ENCODE data around the gene ATP13A1. TPM values are rescaled to one million over a fixed set of nuclear protein-coding genes. Genes with fewer than 3 reads are reported as not detected.

The ATP13A1 gene
- total RNA-seq, 2 experiments from 2014 or later = 66.6 to 69.2 TPM

DNA sequence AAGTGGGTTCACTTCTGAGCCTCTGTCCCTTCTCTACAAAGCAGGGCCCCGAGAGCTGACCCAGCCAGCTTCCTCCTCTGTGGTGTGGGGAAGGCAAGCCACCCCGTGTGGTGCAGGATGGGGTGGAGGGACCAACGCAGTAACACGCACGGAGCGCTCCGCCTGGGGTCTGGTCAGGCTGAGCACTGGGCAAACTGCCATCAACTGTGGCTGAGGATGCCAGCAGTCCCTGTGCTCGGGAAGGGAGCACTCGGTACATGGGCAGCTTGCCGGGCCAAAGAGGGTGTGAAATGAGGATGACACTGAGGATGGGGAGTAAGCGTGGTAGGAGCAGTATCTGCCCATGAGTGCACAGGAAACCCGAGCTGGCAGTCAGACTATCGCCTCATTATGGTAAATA is 12.4 kb downstream of the ATP13A1 start:
- no peak for DNase-seq
- H3K4me1 Mint-ChIP-seq (ENCODE audit: low read depth) = no peaks in the 10 kb centered on the region
- H3K9me3 Mint-ChIP-seq = no peaks in the 10 kb centered on the region
- no peaks in the 10 kb centered on the region for H3K27me3 Mint-ChIP-seq
- intact Hi-C loops (cut with micrococcal nuclease) = no loop called here
- CTCF ChIA-PET = interaction anchor here (1.0 to 3.5 kb wide), 3 partner anchors 97 to 119 kb away, joined by 3 to 15 read pairs (median 11); no protein-coding TSS in a partner anchor
- no peak overlapping the region for H3K4me3 Mint-ChIP-seq
- POLR2A ChIA-PET = interaction anchor here (1.3 to 1.8 kb wide), 2 partner anchors 11 to 23 kb away, joined by 3 to 6 read pairs; partner anchors contain the start of gene LPAR2
- peaks cover 29% of the 10 kb centered on the region for H3K36me3 Mint-ChIP-seq
- no peak overlapping the region for H3K27ac Mint-ChIP-seq

GRCh38 chr19:19650331-19650730 is 13.1 kb downstream of the ATP13A1 start:
- CTCF ChIA-PET = interaction anchor here (1.0 to 3.5 kb wide), 3 partner anchors 96 to 118 kb away, joined by 3 to 15 read pairs (median 11); no protein-coding TSS in a partner anchor
- Mint-ChIP-seq H3K4me1 (ENCODE audit: low read depth) (no peaks in the 10 kb centered on the region), H3K4me3 (no peak overlapping the region), H3K27me3 (no peaks in the 10 kb centered on the region), H3K27ac (no peak overlapping the region), H3K9me3 (no peaks in the 10 kb centered on the region), H3K36me3 (peaks cover 28% of the 10 kb centered on the region)
- DNase-seq = no peak
- intact Hi-C loops (cut with micrococcal nuclease) = no loop called here
- POLR2A ChIA-PET = interaction anchor here (1.3 kb wide), 1 partner anchor 13 kb away, joined by 4 read pairs; the partner anchor contains the start of gene ATP13A1

GRCh38 chr19:19649580-19649995 is 13.9 kb downstream of the ATP13A1 start:
- Mint-ChIP-seq H3K4me3 (no peak overlapping the region), H3K9me3 (no peaks in the 10 kb centered on the region), H3K4me1 (ENCODE audit: low read depth) (no peaks in the 10 kb centered on the region), H3K27me3 (no peaks in the 10 kb centered on the region), H3K27ac (no peak overlapping the region), H3K36me3 (peaks cover 29% of the 10 kb centered on the region)
- POLR2A ChIA-PET = interaction anchor here (1.0 to 1.3 kb wide), 2 partner anchors 13 to 22 kb away, joined by 3 to 4 read pairs; partner anchors contain the start of gene ATP13A1
- intact Hi-C loops (cut with micrococcal nuclease) = no loop called here
- CTCF ChIA-PET = interaction anchor here (3.1 kb wide), 1 partner anchor 95 kb away, joined by 11 read pairs; no protein-coding TSS in a partner anchor
- DNase-seq = no peak

DNA sequence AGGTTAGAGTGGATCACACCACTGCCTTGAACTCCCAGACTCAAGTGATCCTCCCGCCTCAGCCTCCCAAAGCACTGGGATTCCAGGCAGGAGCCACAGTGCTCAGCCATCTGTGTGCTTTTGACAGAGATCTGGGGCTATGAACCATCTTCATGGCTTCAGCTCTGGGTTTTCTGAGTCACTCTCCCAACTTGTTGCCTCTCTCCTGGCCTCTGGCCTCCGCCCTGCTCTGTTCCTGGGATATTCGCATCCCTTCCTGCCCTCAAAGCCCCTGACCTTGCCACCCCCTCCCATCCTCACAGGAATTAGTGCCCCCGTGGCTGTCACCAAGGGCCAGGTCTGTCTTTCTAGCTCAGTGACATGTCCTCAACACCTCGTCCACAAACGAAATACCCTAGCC is 14.3 kb downstream of the ATP13A1 start:
- no peak overlapping the region for H3K27ac Mint-ChIP-seq
- no peaks in the 10 kb centered on the region for H3K9me3 Mint-ChIP-seq
- intact Hi-C loops (cut with micrococcal nuclease) = no loop called here
- ChIA-PET POLR2A (interaction anchor here (1.0 to 1.3 kb wide), 2 partner anchors 14 to 22 kb away, joined by 3 to 4 read pairs; partner anchors contain the start of gene ATP13A1), CTCF (no interaction called here)
- H3K4me1 Mint-ChIP-seq (ENCODE audit: low read depth) = no peaks in the 10 kb centered on the region
- H3K27me3 Mint-ChIP-seq = no peaks in the 10 kb centered on the region
- DNase-seq = no peak
- H3K36me3 Mint-ChIP-seq = peaks cover 28% of the 10 kb centered on the region
- H3K4me3 Mint-ChIP-seq = no peak overlapping the region

DNA sequence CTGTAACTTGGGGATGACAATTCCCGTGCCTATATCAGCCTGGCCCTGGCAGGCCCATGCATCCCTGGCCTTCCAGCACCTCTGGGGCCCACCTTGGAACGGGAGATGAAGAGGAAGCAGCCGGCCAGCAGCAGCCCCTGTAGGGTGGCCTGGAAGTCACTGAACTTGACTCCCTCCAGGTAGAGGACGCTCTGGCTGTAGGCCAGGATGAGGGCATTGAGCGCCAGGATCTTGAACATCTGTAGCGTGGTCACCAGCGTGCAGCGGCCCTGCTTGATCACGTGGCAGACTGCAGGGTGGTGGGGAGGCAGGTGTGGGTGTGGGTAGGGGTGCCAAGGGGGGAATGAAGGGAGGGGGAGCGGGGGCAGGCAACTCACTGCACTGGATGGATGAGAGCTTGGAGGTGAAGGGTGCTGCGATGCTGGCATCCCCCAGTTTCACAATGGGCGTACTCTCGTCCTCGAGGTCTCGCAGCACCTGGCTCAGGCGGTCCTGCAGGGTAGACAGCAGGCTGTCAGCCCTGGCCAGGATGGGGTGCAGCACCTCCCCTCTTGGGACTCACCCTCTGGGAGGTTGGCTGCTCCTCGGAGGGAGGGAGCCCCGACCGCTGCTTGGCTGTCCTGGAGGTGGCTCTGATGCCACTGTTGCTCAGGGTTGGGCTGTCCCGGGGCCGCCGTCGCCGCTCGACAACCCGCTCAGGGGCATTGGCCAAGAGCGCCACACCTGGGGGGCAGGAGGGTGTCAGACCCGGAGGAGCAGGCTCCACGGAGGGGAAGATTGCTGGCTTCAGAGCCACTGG is 16.2 kb downstream of the ATP13A1 start:
- Mint-ChIP-seq H3K27me3 (no peaks in the 10 kb centered on the region), H3K27ac (no peak overlapping the region), H3K36me3 (peaks cover 22% of the 10 kb centered on the region), H3K4me3 (no peak overlapping the region), H3K9me3 (no peaks in the 10 kb centered on the region), H3K4me1 (ENCODE audit: low read depth) (peaks cover 7% of the 10 kb centered on the region)
- intact Hi-C loops (cut with micrococcal nuclease) = no loop called here
- DNase-seq = no peak
- ChIA-PET CTCF (interaction anchor here (1.6 to 3.8 kb wide), 2 partner anchors 93 to 115 kb away, joined by 6 to 65 read pairs; no protein-coding TSS in a partner anchor), POLR2A (no interaction called here)

DNA sequence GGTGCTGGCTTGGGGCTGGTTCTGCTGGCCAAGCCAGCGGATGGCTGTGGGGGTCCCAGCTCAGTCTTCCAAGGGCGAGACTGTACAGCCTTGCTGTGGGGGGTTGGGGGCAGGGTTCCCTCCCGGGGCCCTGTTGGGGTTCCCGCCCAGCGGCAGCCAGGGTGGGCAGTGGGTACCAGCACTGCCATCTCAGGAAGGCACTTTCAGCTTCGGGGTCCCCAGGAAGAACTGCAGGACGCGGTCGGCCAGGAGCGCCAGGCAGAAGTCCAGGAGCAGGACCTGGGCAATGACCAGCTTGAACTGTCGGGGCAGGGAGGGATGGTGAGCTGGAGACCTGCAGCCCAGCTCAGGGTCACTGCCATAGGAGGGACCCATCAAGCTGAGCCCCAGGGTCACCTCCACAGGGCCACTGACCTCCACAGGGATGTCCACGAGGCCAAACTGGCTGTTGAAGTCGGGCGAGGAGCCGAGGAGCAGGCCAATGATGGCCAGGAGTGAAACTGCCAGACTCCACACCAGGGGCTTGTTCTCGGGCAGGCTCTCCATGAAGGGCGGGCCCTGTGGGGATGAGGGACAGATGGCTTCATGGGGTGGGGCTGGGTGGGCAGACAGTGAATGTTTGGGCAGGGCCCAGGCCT is 18.1 kb downstream of the ATP13A1 start:
- ChIA-PET CTCF (interaction anchor here (1.3 to 3.8 kb wide), 3 partner anchors 91 to 315 kb away, joined by 3 to 65 read pairs (median 33); no protein-coding TSS in a partner anchor), POLR2A (interaction anchor here (0.9 to 1.0 kb wide), 2 partner anchors 23 to 114 kb away, joined by 3 to 4 read pairs; partner anchors contain the start of gene ZNF101)
- no peak overlapping the region for H3K27ac Mint-ChIP-seq
- H3K27me3 Mint-ChIP-seq = no peaks in the 10 kb centered on the region
- intact Hi-C loops (cut with micrococcal nuclease) = no loop called here
- H3K4me3 Mint-ChIP-seq = no peak overlapping the region
- peaks cover 12% of the 10 kb centered on the region for H3K4me1 Mint-ChIP-seq (ENCODE audit: low read depth)
- no peaks in the 10 kb centered on the region for H3K9me3 Mint-ChIP-seq
- no peak for DNase-seq
- H3K36me3 Mint-ChIP-seq = peaks cover 22% of the 10 kb centered on the region

- H3K9me3 Mint-ChIP-seq = no peaks in the 10 kb centered on the region
- peaks cover 29% of the 10 kb centered on the region for H3K36me3 Mint-ChIP-seq
- H3K4me1 Mint-ChIP-seq (ENCODE audit: low read depth) = peaks cover 12% of the 10 kb centered on the region
- peak overlapping the region; percentile 99 for H3K4me3 Mint-ChIP-seq
- POLR2A ChIA-PET = interaction anchor here (1.1 to 1.5 kb wide), 4 partner anchors 15 to 112 kb away, joined by 3 to 8 read pairs (median 4); partner anchors contain the start of gene ATP13A1
- CTCF ChIA-PET = interaction anchor here (0.6 to 3.8 kb wide), 22 partner anchors 9 to 316 kb away, joined by 3 to 65 read pairs (median 4); partner anchors contain the start of genes NDUFA13 and YJEFN3
- DNase-seq = no peak
- intact Hi-C loops (cut with micrococcal nuclease) = loop anchor here (1.0 kb wide), 1 partner anchor 112 kb away; no protein-coding TSS in a partner anchor
- H3K27me3 Mint-ChIP-seq = no peaks in the 10 kb centered on the region
- peak overlapping the region; percentile 98 for H3K27ac Mint-ChIP-seq
Observed at GRCh38 chr19:19644054-19644388, 19.5 kb downstream of the ATP13A1 start.

DNA sequence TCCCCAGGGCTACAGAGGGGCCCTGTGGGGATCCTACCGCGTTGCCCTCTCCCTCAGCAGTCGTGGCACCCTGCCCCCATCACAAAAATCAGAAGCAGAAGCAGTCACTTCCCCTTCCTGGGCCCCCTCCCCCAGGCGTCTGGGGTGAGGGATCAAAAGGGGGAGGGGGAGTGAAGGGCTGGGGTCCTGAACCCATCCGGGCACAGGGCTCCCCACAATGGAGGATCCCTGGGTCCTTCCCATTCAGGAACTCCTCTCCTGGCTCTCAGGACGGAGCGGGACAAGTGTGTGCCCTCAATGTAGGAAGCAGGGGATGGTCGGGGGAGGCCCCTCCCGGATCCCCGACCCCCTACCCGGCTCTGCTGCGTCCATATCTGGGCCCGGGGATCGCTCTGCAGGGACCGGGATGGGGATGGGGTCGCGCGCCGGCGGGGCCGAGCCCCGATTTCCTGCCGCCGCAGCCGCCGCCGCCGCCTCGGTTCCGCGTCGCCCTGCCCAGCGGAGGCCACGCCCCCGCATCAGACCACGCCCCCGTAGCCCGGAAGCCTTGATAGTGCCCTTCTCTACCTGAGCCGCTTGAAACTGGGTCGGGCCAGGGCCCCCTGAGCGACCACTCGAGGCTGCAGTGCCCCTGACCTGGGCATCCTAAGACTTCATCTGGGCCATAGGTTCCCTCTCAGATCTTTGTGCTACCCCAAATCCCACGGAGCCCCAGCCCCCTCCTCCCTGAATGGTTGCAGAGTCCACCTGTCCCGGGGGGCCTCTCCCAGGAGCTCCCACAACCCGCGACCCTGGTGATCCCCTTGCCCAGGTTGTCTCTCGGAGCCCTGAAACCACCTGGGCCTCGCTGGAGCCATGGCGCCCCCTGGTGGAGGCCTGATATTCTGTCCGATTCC is 20.1 kb downstream of the ATP13A1 start, which contains the start of gene GMIP:
Gene GMIP, minus strand, starts transcription at position 500 of the 896 bp plus-strand sequence. Its CDS starts 128 bp downstream, at position 372.
- peaks cover 30% of the 10 kb centered on the region for H3K36me3 Mint-ChIP-seq
- H3K27ac Mint-ChIP-seq = peak within 1 kb of the TSS; percentile 98
- ChIA-PET CTCF (interaction anchor here (0.5 to 3.8 kb wide), 27 partner anchors 9 to 317 kb away, joined by 3 to 65 read pairs (median 4); partner anchors contain the start of genes NDUFA13, YJEFN3 and ZNF101), POLR2A (interaction anchor here (1.1 to 1.5 kb wide), 4 partner anchors 15 to 111 kb away, joined by 3 to 8 read pairs (median 4); partner anchors contain the start of gene ATP13A1)
- no peaks in the 10 kb centered on the region for H3K9me3 Mint-ChIP-seq
- DNase-seq = peak; percentile 89
- intact Hi-C loops (cut with micrococcal nuclease) = loop anchor here (1.0 to 2.0 kb wide), 5 partner anchors 17 to 111 kb away; no protein-coding TSS in a partner anchor
- no peaks in the 10 kb centered on the region for H3K27me3 Mint-ChIP-seq
- H3K4me3 Mint-ChIP-seq = peak within 1 kb of the TSS; percentile 99
- H3K4me1 Mint-ChIP-seq (ENCODE audit: low read depth) = peaks cover 12% of the 10 kb centered on the region

DNA sequence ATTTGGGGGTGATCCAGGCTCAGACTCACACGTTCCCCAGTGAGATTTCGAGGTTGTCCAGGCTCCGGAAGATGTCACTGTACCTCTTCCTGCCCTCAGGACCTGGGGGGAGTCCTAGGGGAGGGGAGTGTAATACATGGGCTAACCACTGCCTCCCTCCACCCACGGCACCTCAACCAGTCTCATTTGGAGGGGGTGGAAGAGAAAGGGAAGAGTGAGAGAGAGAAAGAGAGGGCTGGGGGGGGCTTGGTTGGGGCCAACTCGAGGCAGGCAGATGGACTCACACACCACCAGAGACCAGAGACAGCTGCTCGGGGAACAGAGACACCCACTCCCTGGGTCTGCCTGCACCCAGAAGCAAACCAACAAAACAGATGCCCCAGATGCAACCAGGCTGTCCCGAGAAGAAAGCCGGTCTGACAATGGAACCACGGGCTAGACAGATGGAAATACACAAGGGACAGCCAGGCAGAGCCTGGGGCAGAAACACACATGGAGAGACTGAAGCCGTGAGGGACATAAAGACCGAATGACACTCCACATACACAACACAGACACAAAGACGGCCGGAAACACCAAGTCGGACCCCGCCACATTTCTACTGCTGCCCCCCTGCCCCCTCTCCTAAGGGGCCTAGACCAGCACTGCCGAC is 20.8 kb downstream of the ATP13A1 start:
- peak overlapping the region; percentile 98 for H3K27ac Mint-ChIP-seq
- ChIA-PET CTCF (interaction anchor here (1.5 kb wide), 1 partner anchor 110 kb away, joined by 3 read pairs; no protein-coding TSS in a partner anchor), POLR2A (no interaction called here)
- DNase-seq = peak; percentile 71
- peak overlapping the region; percentile 99 for H3K4me3 Mint-ChIP-seq
- peaks cover 30% of the 10 kb centered on the region for H3K36me3 Mint-ChIP-seq
- intact Hi-C loops (cut with micrococcal nuclease) = loop anchor here (1.0 to 2.0 kb wide), 4 partner anchors 16 to 52 kb away; no protein-coding TSS in a partner anchor
- H3K27me3 Mint-ChIP-seq = no peaks in the 10 kb centered on the region
- H3K4me1 Mint-ChIP-seq (ENCODE audit: low read depth) = peaks cover 12% of the 10 kb centered on the region
- H3K9me3 Mint-ChIP-seq = no peaks in the 10 kb centered on the region

GRCh38 chr19:19637523-19638251 is 25.8 kb downstream of the ATP13A1 start:
- H3K4me3 Mint-ChIP-seq = no peak overlapping the region
- ChIA-PET POLR2A (no interaction called here), CTCF (no interaction called here)
- no peak overlapping the region for H3K27ac Mint-ChIP-seq
- peak; percentile 26 for DNase-seq
- intact Hi-C loops (cut with micrococcal nuclease) = no loop called here
- no peaks in the 10 kb centered on the region for H3K9me3 Mint-ChIP-seq
- no peaks in the 10 kb centered on the region for H3K27me3 Mint-ChIP-seq
- peaks cover 14% of the 10 kb centered on the region for H3K4me1 Mint-ChIP-seq (ENCODE audit: low read depth)
- peaks cover 52% of the 10 kb centered on the region for H3K36me3 Mint-ChIP-seq

Measured in activated CD4-positive, alpha-beta memory T cell treated with anti-CD3 and anti-CD28 coated beads for 36 hours (primary cell).